ENCODE data around the gene MOB3B. TPM values are rescaled to one million over a fixed set of nuclear protein-coding genes. Genes with fewer than 3 reads are reported as not detected.

MOB3B gene
- total RNA-seq, 1 donor from 2014 or later: 3.8 TPM

DNA sequence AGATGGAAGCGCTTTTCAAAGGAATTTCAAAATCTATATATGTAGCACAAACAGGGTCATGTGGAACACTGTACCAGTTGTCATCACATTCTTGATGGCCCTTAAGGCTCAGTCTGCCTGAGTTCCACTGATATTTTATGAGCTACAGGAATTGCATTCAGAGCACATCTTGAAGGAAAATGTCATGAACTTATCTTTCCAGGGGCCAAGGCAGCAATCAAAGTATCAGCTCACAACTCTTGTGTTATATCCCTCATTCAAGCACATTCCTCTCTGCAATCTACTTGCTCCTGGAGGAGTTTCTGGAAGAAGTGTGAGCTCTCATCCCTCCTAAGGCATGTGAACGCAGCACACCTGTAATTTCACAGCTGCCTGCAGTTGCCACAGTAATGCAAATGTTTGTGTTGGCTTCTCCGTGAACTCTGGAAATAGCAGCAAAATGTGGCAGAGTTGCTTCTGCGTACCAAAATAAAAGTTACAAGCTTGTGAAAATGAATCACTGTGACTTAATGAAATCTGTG, 143.0 kb downstream of the MOB3B start:
- peaks cover 39% of the 10 kb centered on the region for H3K4me1 Mint-ChIP-seq (ENCODE audit: low read depth)
- DNase-seq (ENCODE audit: low spot score): no peak
- peaks cover 23% of the 10 kb centered on the region for H3K27me3 Mint-ChIP-seq (ENCODE audit: low read depth)
- TF ChIP-seq, protein P1, sequence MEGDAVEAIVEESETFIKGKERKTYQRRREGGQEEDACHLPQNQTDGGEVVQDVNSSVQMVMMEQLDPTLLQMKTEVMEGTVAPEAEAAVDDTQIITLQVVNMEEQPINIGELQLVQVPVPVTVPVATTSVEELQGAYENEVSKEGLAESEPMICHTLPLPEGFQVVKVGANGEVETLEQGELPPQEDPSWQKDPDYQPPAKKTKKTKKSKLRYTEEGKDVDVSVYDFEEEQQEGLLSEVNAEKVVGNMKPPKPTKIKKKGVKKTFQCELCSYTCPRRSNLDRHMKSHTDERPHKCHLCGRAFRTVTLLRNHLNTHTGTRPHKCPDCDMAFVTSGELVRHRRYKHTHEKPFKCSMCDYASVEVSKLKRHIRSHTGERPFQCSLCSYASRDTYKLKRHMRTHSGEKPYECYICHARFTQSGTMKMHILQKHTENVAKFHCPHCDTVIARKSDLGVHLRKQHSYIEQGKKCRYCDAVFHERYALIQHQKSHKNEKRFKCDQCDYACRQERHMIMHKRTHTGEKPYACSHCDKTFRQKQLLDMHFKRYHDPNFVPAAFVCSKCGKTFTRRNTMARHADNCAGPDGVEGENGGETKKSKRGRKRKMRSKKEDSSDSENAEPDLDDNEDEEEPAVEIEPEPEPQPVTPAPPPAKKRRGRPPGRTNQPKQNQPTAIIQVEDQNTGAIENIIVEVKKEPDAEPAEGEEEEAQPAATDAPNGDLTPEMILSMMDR (IDR thresholded peaks at IDR 0.05): no peak
- H3K27ac Mint-ChIP-seq (ENCODE audit: unreplicated experiment): peak overlapping the region; percentile 62
- no peaks in the 10 kb centered on the region for H3K36me3 Mint-ChIP-seq (ENCODE audit: low read depth)
- H3K9me3 Mint-ChIP-seq (ENCODE audit: low read depth): no peaks in the 10 kb centered on the region
- H3K4me3 Mint-ChIP-seq (ENCODE audit: unreplicated experiment): no peak overlapping the region

GRCh38 chr9:27385606-27386322, 143.8 kb downstream of the MOB3B start:
- TF ChIP-seq, protein P1 (IDR thresholded peaks at IDR 0.05): no peak
- Mint-ChIP-seq H3K4me1 (ENCODE audit: low read depth) (peaks cover 32% of the 10 kb centered on the region), H3K4me3 (ENCODE audit: unreplicated experiment) (no peak overlapping the region), H3K36me3 (ENCODE audit: low read depth) (no peaks in the 10 kb centered on the region), H3K9me3 (ENCODE audit: low read depth) (no peaks in the 10 kb centered on the region), H3K27ac (ENCODE audit: unreplicated experiment) (no peak overlapping the region), H3K27me3 (ENCODE audit: low read depth) (peaks cover 23% of the 10 kb centered on the region)
- DNase-seq (ENCODE audit: low spot score): no peak

DNA sequence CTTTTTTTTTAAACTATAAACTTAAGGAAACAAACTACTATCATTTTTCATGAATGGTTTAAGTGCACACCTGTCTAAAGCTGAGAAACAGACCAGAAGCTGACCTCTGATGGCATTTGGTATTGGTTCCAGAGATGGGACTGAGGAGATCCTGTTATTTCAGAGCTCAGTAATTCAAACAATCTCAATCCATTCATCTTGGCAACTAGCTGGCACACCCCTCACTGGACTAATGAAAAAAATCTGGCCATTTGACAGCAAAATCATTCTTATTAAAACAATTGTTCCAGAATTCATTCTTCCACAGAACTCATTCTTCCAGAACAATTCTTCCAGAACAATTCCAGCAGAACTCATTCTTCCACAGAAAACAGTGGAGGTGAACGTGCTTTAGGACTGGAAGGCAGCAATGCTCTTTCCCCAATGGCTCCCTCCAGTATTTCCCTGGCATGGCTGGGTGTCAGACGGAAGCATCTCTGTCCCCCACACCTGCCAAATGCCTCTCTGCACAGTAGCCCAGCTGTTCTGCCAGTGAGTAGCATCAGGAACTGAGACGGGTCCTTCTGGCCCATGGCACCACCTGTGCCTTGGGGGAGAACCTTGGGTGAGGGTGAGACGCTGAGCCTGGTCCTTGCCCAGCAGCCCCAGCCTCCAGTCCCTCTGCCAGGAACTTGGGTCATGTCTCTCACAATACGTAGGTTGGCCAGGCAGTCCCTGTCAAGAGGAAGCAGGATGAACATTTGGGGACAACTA, 145.2 kb downstream of the MOB3B start:
- Mint-ChIP-seq H3K27ac (ENCODE audit: unreplicated experiment) (no peak overlapping the region), H3K4me3 (ENCODE audit: unreplicated experiment) (no peak overlapping the region), H3K9me3 (ENCODE audit: low read depth) (no peaks in the 10 kb centered on the region), H3K27me3 (ENCODE audit: low read depth) (peaks cover 24% of the 10 kb centered on the region), H3K4me1 (ENCODE audit: low read depth) (peaks cover 29% of the 10 kb centered on the region), H3K36me3 (ENCODE audit: low read depth) (no peaks in the 10 kb centered on the region)
- TF ChIP-seq, protein P1 (IDR thresholded peaks at IDR 0.05): no peak
- no peak for DNase-seq (ENCODE audit: low spot score)

- H3K27ac Mint-ChIP-seq (ENCODE audit: unreplicated experiment): no peak overlapping the region
- no peaks in the 10 kb centered on the region for H3K9me3 Mint-ChIP-seq (ENCODE audit: low read depth)
- H3K27me3 Mint-ChIP-seq (ENCODE audit: low read depth): peaks cover 25% of the 10 kb centered on the region
- DNase-seq (ENCODE audit: low spot score): no peak
- H3K36me3 Mint-ChIP-seq (ENCODE audit: low read depth): no peaks in the 10 kb centered on the region
- TF ChIP-seq, protein P1 (IDR thresholded peaks at IDR 0.05): no peak
- H3K4me1 Mint-ChIP-seq (ENCODE audit: low read depth): peaks cover 23% of the 10 kb centered on the region
- H3K4me3 Mint-ChIP-seq (ENCODE audit: unreplicated experiment): no peak overlapping the region
Observed at GRCh38 chr9:27383524-27383923, 146.1 kb downstream of the MOB3B start.

- Mint-ChIP-seq H3K9me3 (ENCODE audit: low read depth) (no peaks in the 10 kb centered on the region), H3K4me1 (ENCODE audit: low read depth) (peaks cover 23% of the 10 kb centered on the region)
Observed at GRCh38 chr9:27382975-27383374, 146.6 kb downstream of the MOB3B start.

More at GRCh38 chr9:27382975-27383374, 146.6 kb downstream of the MOB3B start:
- Mint-ChIP-seq H3K27me3 (ENCODE audit: low read depth) (peaks cover 29% of the 10 kb centered on the region), H3K36me3 (ENCODE audit: low read depth) (no peaks in the 10 kb centered on the region), H3K4me3 (ENCODE audit: unreplicated experiment) (no peak overlapping the region), H3K27ac (ENCODE audit: unreplicated experiment) (no peak overlapping the region)
- TF ChIP-seq, protein P1 (IDR thresholded peaks at IDR 0.05): no peak
- DNase-seq (ENCODE audit: low spot score): no peak

All from chondrocyte (in vitro differentiated cells).